BJ (cell line): ENCODE results near the gene ZC3H6. TPM values are rescaled to one million over a fixed set of nuclear protein-coding genes. Genes with fewer than 3 reads are reported as not detected.
"Not testable (repeated sequence)": the region's sequence is repeated elsewhere in the genome, so short reads cannot be mapped to it uniquely, and the experiment has no call there.

Experiments used
- CTCF ChIA-PET: fragments of 350-600 bp; formaldehyde crosslinking; extraction: SDS; loops from one replicate; lab custom pipeline; 2021; ENCODE audit warnings: antibody characterized with exemption, inconsistent platforms; lab: Yijun Ruan, JAX
- POLR2A ChIA-PET: fragments of 300-600 bp; sonication (Branson Sonifier 250); formaldehyde crosslinking; extraction: SDS; loops from one replicate; lab custom pipeline; 2021; ENCODE audit warnings: antibody characterized with exemption; lab: Charles Lee
- DNase-seq: peaks from one replicate; pipeline ENCODE4 v3.0.0-alpha.2; 2011; ENCODE audit warnings: low read depth
- H3K27me3 ChIP-seq: 2 replicates; pipeline ENCODE4 v1.6.0; 2011; ENCODE audit warnings: low read length; ENCODE audit not compliant: control insufficient read depth, insufficient read depth
- H3K36me3 ChIP-seq: 2 replicates; pipeline ENCODE4 v1.5.1; 2011; ENCODE audit warnings: low read length; ENCODE audit not compliant: control insufficient read depth, insufficient read depth
- H3K4me3 ChIP-seq: 2 replicates; pipeline ENCODE4 v1.5.1; 2011; ENCODE audit warnings: low read depth, mild to moderate bottlenecking, control low read depth, low read length
- polyA plus RNA-seq: library from polyadenylated mRNA; depleted of rRNA; stranded (reverse); fragments of >200 nt; gene quantifications from 2 replicates; pipeline ENCODE4 v1.2.3, GENCODE V29; 2011
- TF ChIP-seq, protein P1 (sequence below): IDR thresholded peaks from 2 replicates; pipeline ENCODE4 v1.5.1; 2011; ENCODE audit warnings: low read depth, mild to moderate bottlenecking, control low read depth, inconsistent platforms, low read length, moderate library complexity; ENCODE audit not compliant: insufficient read depth

The ZC3H6 gene
- polyA plus RNA-seq, 1 experiment: 1.2 TPM

DNA sequence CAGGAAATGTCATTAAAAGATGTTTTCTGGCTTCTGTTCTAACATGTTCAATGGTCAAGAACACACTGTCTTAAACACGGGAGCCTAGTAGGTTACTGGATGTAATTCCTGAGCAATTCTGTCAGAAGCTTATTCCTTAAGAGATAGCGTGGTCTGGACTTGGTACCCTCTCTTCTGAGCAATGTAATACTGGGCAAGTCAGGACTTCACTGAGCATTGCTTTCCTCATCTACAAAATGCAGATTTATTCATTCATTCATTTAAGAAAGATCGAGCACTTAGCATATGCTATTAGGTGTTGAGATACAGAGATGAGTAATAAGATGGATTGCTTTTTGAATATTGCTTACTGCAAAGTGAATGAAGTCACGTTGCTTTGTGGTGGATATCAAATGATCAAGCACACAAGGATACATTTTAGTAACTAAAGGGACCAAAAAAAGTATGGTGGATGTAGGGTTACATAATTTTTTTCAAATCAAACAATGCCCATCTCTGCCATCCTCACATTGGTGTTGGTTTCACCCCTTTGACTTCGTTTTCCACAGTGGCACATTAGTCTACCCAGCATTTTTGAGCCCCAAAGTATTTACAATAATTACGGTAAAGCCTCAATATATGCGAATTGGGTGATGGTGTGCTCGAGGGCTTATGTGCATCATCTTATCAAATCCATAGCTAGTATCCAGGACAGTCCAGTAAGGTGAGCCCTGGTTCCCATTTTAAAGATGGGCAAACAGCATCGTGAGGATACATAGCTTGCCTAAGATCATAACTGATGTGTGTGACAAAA is 65.3 kb downstream of the ZC3H6 start:
- DNase-seq: no peak
- H3K4me3 ChIP-seq: no peak overlapping the region
- H3K36me3 ChIP-seq: no peaks in the 10 kb centered on the region
- POLR2A ChIA-PET: no interaction called here
- TF ChIP-seq, protein P1, sequence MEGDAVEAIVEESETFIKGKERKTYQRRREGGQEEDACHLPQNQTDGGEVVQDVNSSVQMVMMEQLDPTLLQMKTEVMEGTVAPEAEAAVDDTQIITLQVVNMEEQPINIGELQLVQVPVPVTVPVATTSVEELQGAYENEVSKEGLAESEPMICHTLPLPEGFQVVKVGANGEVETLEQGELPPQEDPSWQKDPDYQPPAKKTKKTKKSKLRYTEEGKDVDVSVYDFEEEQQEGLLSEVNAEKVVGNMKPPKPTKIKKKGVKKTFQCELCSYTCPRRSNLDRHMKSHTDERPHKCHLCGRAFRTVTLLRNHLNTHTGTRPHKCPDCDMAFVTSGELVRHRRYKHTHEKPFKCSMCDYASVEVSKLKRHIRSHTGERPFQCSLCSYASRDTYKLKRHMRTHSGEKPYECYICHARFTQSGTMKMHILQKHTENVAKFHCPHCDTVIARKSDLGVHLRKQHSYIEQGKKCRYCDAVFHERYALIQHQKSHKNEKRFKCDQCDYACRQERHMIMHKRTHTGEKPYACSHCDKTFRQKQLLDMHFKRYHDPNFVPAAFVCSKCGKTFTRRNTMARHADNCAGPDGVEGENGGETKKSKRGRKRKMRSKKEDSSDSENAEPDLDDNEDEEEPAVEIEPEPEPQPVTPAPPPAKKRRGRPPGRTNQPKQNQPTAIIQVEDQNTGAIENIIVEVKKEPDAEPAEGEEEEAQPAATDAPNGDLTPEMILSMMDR: no peak
- H3K27me3 ChIP-seq: peaks cover 1% of the 10 kb centered on the region; the same call in 1 of the 2 replicates
- CTCF ChIA-PET: interaction anchor here (1.7 kb wide), 1 partner anchor 9 kb away, joined by 4 read pairs; no protein-coding TSS in a partner anchor

DNA sequence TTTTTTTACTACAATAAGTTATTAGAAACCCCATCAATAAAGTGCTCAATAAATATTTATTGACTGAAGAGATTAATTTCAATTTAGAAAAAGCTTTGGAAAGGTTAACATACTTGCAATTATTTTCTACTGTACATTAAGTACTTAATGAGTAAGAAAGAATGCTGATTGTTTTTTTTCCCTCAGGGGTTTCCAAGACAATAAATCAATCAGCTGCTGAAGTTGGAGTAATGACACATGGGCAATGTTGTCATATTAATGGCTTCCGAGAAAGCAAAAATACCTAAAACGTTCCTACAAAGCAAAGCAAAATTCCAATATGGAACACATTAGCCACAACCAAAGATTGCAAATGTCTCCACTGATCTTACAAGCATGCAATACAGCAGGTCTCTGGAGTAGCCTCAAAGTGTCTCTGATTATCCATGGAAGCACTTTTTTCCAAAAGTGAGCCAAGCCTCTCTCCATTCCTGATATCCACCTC is 66.7 kb downstream of the ZC3H6 start:
- H3K36me3 ChIP-seq: no peaks in the 10 kb centered on the region
- H3K4me3 ChIP-seq: no peak overlapping the region
- CTCF ChIA-PET: interaction anchor here (0.7 kb wide), 1 partner anchor 21 kb away, joined by 3 read pairs; no protein-coding TSS in a partner anchor
- no peak for DNase-seq
- peaks cover 1% of the 10 kb centered on the region; the same call in 1 of the 2 replicates for H3K27me3 ChIP-seq
- POLR2A ChIA-PET: no interaction called here
- TF ChIP-seq, protein P1: no peak

DNA sequence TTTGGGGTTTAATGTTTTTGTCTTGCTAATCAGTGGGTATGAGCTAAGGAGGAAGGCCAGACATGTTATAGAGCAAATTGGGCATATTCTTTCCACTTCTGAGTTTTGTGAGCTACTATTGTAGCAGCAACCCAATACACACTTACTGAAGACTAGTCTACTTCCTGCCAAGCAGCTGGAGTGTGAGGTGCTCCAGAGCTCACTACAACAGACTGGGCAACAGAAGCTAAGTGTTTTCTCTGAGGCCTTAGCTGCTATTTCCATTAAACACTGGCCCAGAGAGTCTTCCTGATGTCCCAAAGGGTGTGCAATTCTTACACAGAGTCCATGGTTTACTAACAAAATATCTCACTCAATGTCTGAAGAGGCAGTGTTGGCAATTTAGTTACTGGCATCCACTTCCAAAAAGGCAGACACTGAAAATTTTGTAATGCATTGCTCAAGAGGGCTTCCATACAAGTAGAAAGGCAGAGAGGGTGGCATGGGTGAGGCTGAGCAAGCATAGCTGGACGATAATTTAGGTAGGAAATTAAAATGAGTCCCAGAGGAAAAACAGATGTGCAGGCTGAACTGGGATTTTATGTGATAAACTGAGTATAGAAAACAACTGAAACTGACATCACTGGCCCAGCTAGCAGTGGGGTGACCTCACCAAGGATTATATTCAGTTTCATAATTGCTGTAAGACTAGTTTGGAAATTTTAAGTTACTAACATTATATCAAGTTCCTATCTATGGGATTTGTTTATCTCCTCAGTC is 68.6 kb downstream of the ZC3H6 start:
- Histone ChIP-seq H3K27me3 (peaks cover 1% of the 10 kb centered on the region; the same call in 1 of the 2 replicates), H3K4me3 (no peak overlapping the region), H3K36me3 (no peaks in the 10 kb centered on the region)
- POLR2A ChIA-PET: no interaction called here
- DNase-seq: no peak
- TF ChIP-seq, protein P1: no peak
- CTCF ChIA-PET: no interaction called here

DNA sequence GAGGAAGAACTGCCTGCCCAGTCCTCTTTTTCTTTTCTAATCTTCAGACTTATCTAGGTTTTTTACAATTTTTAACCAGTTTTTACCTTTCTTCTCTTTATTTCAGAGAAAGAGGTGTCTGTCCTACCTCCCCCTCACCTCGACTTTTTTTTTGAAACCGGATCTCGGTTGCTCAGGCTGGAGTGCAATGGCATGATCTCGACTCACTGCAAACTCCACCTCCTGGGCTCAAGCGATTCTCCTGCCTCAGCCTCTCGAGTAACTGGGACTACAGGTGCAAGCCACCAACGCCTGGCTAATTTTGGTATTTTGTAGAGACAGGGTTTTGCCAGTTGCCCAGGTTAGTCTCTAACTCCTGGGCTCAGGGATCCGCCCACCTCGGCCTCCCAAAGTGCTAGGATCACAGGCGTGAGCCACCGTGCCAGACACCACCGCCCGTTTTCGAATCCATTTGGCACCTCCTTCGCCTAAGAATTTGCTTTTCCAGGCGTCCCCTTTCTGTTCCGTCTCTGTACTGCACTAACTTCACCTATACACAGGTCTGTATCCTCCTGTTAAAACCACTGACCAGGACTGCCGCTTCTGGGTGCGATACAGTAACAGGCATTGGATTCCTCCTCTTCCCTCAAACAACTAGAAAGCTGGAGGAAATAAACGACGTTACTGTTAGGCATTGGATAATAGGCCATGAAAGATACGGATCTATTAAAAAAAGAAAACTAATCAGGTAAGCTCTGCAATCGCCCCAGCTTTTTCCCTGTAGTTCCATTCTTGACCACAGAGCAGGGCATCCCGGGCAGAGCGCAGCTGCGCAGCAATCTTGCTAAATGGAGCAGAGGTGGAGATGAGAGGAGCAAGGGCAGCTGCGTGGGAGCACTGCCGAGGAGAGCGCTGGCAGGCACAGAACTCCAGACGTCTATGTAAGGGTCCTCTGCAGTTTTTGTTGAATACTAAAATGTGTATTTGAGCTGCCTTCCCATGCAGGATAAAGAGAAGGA is 69.9 kb downstream of the ZC3H6 start:
- no peaks in the 10 kb centered on the region for H3K36me3 ChIP-seq
- CTCF ChIA-PET: no interaction called here
- H3K4me3 ChIP-seq: no peak overlapping the region
- peaks cover 1% of the 10 kb centered on the region; the same call in 1 of the 2 replicates for H3K27me3 ChIP-seq
- no peak for DNase-seq
- TF ChIP-seq, protein P1: no peak
- POLR2A ChIA-PET: no interaction called here

DNA sequence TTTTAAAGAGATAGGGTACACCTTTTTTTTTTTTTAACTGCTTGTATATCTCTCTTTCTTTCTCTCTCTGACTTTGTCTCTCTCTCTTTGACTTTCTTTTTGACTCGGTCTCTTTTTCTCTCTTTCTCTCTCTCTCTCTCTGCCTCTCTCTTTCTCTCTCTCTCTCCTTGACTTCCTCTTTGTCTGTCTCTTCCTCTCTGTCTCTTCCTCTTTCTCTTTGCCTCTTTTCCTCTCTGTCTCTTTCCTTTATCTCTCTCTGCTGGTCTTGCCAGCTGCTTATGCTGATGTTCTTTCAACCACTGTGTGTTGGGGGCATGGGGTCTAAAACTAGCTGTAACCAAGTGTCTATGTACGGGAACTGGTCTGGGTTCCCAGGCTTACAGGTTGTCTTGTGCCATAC is 76.9 kb downstream of the ZC3H6 start:
- CTCF ChIA-PET, H3K36me3 ChIP-seq, H3K27me3 ChIP-seq, POLR2A ChIA-PET, DNase-seq, H3K4me3 ChIP-seq: not testable (repeated sequence)

DNA sequence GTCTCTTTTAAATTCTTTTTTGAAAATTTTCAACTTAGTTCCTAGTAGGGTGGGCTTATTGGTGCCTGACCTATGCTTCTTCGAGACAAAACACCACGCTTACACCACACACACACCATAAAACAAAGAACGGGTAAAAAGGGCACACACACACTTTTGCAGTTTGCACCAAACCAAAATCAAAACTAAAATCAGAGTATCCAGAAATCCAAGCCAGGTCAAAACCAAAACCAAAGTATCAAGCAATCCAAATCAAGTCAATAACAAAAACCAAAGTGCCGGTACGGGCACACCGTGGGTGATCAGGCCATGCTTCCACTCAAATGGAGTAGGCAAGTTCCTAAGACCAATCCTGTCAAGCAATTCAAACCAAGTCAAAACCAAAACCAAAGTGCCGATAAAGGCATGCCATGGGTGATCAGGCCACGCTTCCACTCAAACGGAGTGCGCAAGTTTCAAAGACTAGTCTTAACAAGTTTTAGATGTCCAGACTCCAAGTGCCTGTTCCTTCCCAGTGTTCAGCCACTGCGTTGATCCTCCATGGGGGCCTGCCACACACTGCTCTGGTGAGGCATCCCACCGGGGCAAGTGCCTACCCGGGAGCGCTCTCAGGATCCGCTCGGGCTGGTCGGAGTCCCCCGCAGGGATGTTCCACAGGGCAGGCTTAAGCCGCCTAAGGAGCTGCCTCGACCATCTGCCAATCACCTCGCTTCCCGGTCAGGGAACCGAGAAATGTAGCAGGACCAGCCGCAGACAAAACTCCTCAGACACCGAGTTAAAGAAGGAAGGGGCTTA is 77.6 kb downstream of the ZC3H6 start:
- POLR2A ChIA-PET, H3K4me3 ChIP-seq, H3K36me3 ChIP-seq, H3K27me3 ChIP-seq, DNase-seq, CTCF ChIA-PET: not testable (repeated sequence)

DNA sequence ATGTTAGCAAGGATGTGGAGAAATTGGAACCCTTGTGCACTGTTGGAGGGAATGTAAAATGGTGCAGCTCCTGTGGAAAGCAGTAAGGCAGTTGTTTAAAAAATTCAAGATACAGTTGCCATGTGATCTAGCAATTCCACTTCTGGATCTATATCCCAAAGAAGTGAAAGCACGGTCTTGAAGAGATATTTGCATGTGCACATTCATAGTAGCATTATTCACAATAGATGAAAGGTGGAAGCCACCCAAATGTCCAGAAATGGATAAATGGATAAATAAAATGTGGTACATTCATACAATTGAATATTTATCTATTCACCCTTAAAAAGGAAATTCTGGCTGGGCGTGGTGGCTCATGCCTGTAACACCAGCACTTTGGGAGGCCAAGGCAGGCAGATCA is 78.9 kb downstream of the ZC3H6 start:
- H3K27me3 ChIP-seq, H3K4me3 ChIP-seq, POLR2A ChIA-PET, DNase-seq, CTCF ChIA-PET, H3K36me3 ChIP-seq: not testable (repeated sequence)
